Prostate gland (tissue), 2 donors: ENCODE measurements around the gene TOMM5. TPM values are rescaled to one million over a fixed set of nuclear protein-coding genes. Genes with fewer than 3 reads are reported as not detected.

Experiments used
- DNase-seq: peaks from one replicate; pipeline ENCODE4 v3.0.0-alpha.2; 2019; ENCODE audit warnings: low spot score
- H3K27ac ChIP-seq, 2 donors: fragments of 200-600 bp; sonication (generic); 2 replicates each; pipeline ENCODE4 v1.5.1; 2017 to 2019
- H3K27me3 ChIP-seq: fragments of 200-600 bp; sonication (generic); replicated peaks from 2 replicates; pipeline ENCODE4 v1.5.1; 2019; ENCODE audit not compliant: insufficient read depth
- H3K36me3 ChIP-seq, 2 donors: fragments of 200-600 bp; sonication (generic); 1 replicate in 1 of 2; 2 replicates in 1 of 2; pipeline versions ENCODE4 v1.5.1 to v1.8.1; 2017 to 2019
- H3K4me1 ChIP-seq: fragments of 200-600 bp; sonication (generic); replicated peaks from 2 replicates; pipeline ENCODE4 v1.5.1; 2019
- H3K4me3 ChIP-seq, 2 donors: fragments of 200-600 bp; sonication (generic); 2 replicates each; pipeline ENCODE4 v1.5.1; 2017 to 2019
- H3K9me3 ChIP-seq: fragments of 200-600 bp; sonication (generic); 2 replicates; pipeline ENCODE4 v1.5.1; 2017
- POLR2A ChIP-seq: fragments of 450-650 bp; IDR thresholded peaks from one replicate; pipeline ENCODE4 v1.6.1; 2016; ENCODE audit warnings: antibody characterized with exemption, mild to moderate bottlenecking
- POLR2AphosphoS5 ChIP-seq: sonication (generic); formaldehyde crosslinking; IDR thresholded peaks from one replicate; pipeline ENCODE4 v1.6.1; 2017; ENCODE audit warnings: antibody characterized with exemption
- WGBS: methylation state at CpG from one replicate; pipeline ENCODE4 v1.1.5; 2018; 5-methylcytosine and 5-hydroxymethylcytosine counted together
- intact Hi-C: fragments of 100-400 bp; cut with DNase I; formaldehyde crosslinking; loops from one replicate; pipeline ENCODE4 v1.14.2; 2022
- total RNA-seq, 2 donors: library from RNA; depleted of rRNA; stranded (reverse); fragments of >200 nt; gene quantifications; one replicate each; pipeline ENCODE4 v1.1.0, GENCODE V29; 2016
- TF ChIP-seq, protein P1 (sequence below), 4 experiments: fragments of 200-600 bp in 2 of 4; fragments of 450-650 bp in 2 of 4; sonication (generic) in 2 of 4; IDR thresholded peaks; 1 replicate in 3 of 4; 2 replicates in 1 of 4; pipeline ENCODE4 v1.5.1; 2016 to 2019; ENCODE audit warnings: antibody characterized with exemption in 4 of 4, mild to moderate bottlenecking in 2 of 4, moderate library complexity in 2 of 4

Gene TOMM5
- 10 to 100 TPM; 81.2 to 82.8 TPM for total RNA-seq

DNA sequence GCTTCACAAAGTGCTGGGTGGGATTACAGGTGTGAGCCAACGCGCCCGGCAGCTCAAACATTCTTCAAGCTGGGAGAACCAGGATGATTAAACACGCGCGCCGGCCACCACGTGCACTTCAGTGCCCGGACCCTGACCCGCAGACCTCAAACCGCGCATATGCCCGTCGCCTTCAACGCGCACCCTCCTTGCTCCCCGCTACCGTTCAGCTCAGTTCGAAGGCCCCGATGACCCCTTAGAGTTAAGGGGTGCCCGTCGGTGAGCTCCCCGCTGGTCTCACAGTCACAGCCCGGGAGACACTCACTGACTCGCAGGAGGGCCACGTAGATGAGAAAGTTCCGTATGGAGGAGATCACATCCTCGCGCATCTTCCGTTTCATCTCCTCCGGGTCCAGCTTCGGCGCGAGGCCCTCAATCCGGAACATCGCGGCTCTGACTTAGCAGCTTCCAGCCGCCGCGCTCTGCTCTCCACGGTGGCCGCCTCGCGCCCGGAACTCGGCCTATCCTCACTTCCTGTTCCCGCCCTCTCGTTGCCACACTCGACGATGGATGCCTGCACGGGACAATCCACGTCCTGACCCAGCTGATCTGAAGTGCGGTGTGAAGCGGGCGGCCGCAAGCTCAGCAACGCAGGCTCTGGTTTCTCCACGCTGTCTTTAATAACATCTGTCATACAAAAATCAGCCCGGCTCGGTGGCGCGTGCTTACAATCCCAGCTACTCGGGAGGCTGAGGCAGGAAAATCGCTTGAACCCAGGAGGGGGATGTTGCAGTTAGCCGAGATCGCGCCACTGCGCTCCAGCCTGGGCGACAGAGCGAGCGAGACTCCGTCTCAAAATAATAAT is at the start of gene TOMM5:
TSS of gene TOMM5 (minus strand) at position 490 of the 844 bp plus-strand sequence. CDS start at position 425, 65 bp downstream.
- under 1% methylated on average over 71 of the region's 72 CpGs for WGBS
- peak within 1 kb of the TSS; percentile 73 to 80 for H3K27ac ChIP-seq
- H3K9me3 ChIP-seq: no peaks in the 10 kb centered on the region
- H3K4me3 ChIP-seq: peak within 1 kb of the TSS; percentile 65 to 85
- DNase-seq: peak; percentile 89
- no peaks in the 10 kb centered on the region for H3K36me3 ChIP-seq
- peak; percentile 44 for TF ChIP-seq POLR2A
- TF ChIP-seq POLR2AphosphoS5: peak; percentile 98
- TF ChIP-seq, protein P1, sequence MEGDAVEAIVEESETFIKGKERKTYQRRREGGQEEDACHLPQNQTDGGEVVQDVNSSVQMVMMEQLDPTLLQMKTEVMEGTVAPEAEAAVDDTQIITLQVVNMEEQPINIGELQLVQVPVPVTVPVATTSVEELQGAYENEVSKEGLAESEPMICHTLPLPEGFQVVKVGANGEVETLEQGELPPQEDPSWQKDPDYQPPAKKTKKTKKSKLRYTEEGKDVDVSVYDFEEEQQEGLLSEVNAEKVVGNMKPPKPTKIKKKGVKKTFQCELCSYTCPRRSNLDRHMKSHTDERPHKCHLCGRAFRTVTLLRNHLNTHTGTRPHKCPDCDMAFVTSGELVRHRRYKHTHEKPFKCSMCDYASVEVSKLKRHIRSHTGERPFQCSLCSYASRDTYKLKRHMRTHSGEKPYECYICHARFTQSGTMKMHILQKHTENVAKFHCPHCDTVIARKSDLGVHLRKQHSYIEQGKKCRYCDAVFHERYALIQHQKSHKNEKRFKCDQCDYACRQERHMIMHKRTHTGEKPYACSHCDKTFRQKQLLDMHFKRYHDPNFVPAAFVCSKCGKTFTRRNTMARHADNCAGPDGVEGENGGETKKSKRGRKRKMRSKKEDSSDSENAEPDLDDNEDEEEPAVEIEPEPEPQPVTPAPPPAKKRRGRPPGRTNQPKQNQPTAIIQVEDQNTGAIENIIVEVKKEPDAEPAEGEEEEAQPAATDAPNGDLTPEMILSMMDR (IDR thresholded peaks at IDR 0.05): peak in 2 of 4 experiments; percentile 6 to 12
- no peaks in the 10 kb centered on the region for H3K4me1 ChIP-seq
- H3K27me3 ChIP-seq: no peaks in the 10 kb centered on the region
- intact Hi-C loops: loop anchor here (10.0 kb wide), 1 partner anchor 192 kb away; the partner anchor contains the start of gene EXOSC3

DNA sequence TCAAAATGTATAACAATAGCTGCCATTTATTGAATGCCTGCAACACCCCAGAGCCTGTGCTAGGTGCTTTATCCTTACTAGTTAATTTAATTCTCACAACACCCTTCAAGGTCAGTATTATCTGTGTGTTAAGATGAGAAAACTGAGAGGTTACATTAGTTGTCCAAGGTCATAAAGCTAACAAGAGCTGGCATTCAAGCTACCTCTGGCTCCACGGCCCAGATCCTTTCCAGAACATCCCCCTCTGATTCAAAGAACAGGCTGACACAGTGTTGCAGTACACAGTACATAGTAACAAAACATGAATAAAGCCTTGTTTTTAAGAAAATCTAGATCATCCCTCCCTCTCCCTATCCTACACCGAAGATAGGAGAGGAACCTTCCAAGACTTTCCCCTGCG is 48.9 kb upstream of the TOMM5 start:
- Histone ChIP-seq H3K4me3 (no peak overlapping the region), H3K27ac (no peak overlapping the region), H3K27me3 (no peaks in the 10 kb centered on the region), H3K4me1 (no peaks in the 10 kb centered on the region), H3K9me3 (no peaks in the 10 kb centered on the region), H3K36me3 (no peaks in the 10 kb centered on the region)
- 87% methylated on average over 3 of the region's 3 CpGs for whole genome bisulfite sequencing
- no peak for DNase-seq
- TF ChIP-seq POLR2A: no peak
- TF ChIP-seq, protein P1 (IDR thresholded peaks at IDR 0.05): no peak
- no peak for TF ChIP-seq POLR2AphosphoS5
- intact Hi-C loops: no loop called here

DNA sequence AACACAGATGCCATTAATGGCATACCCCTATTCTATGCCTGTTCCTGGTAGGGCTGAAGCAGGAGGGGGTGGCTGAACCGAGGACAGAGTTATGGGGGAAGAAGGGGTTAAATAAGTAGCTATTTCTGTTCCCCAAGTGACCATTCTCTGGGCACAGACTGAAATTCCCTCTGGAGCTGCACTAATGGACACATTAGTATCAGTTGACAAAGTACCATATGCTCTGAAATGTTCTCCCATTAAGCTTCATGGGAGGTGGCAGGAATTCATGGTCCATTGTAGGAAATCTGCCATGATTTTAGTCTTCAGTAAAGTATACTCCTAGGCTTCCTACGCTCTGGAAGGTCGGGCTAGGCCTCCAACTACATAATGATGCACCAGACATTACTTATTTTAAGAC is 47.8 kb upstream of the TOMM5 start:
- WGBS: 69% methylated on average over 3 of the region's 3 CpGs
- TF ChIP-seq POLR2AphosphoS5 (no peak), POLR2A (no peak)
- TF ChIP-seq, protein P1 (IDR thresholded peaks at IDR 0.05): no peak
- H3K36me3 ChIP-seq: no peaks in the 10 kb centered on the region
- H3K27ac ChIP-seq: no peak overlapping the region
- intact Hi-C loops: no loop called here
- H3K4me1 ChIP-seq: no peaks in the 10 kb centered on the region
- H3K4me3 ChIP-seq: no peak overlapping the region
- no peaks in the 10 kb centered on the region for H3K9me3 ChIP-seq
- no peak for DNase-seq
- no peaks in the 10 kb centered on the region for H3K27me3 ChIP-seq

- Histone ChIP-seq H3K27ac (no peak overlapping the region), H3K27me3 (no peaks in the 10 kb centered on the region), H3K36me3 (no peaks in the 10 kb centered on the region), H3K9me3 (no peaks in the 10 kb centered on the region), H3K4me3 (no peak overlapping the region), H3K4me1 (no peaks in the 10 kb centered on the region)
- whole genome bisulfite sequencing: 88% methylated on average over 3 of the region's 3 CpGs
- intact Hi-C loops: no loop called here
- TF ChIP-seq, protein P1 (IDR thresholded peaks at IDR 0.05): no peak
- TF ChIP-seq POLR2AphosphoS5 (no peak), POLR2A (no peak)
- no peak for DNase-seq
Measured at GRCh38 chr9:37639841-37640240, 47.4 kb upstream of the TOMM5 start.
